Spleen (tissue), 7 donors: ENCODE measurements around the gene CTTNBP2NL.
"Not testable (repeated sequence)": the region's sequence is repeated elsewhere in the genome, so short reads cannot be mapped to it uniquely, and the experiment has no call there.

ENCODE experiments used
- CTCF ChIP-seq, 11 experiments: fragments of 200-600 bp in 7 of 11; fragments of 450-650 bp in 4 of 11; sonication (generic) in 4 of 11; IDR thresholded peaks in 8 of 11; conservative IDR thresholded peaks in 3 of 11; 1 replicate in 7 of 11; 2 replicates in 4 of 11; pipeline versions ENCODE4 v1.4.0 to v1.8.0; 2016 to 2021; ENCODE audit warnings: antibody characterized with exemption in 11 of 11, inconsistent platforms in 4 of 11, mild to moderate bottlenecking in 1 of 11
- POLR2A ChIP-seq, 3 donors: fragments of 450-650 bp; IDR thresholded peaks; one replicate each; pipeline ENCODE4 v1.5.1; 2017; ENCODE audit warnings: antibody characterized with exemption in 3 of 3, mild to moderate bottlenecking in 1 of 3
- POLR2AphosphoS5 ChIP-seq, 3 donors: sonication (generic); formaldehyde crosslinking; IDR thresholded peaks; one replicate each; pipeline ENCODE4 v1.5.1; 2017; ENCODE audit warnings: antibody characterized with exemption in 3 of 3
- donor health status: DM: no; HTN: no; CAD: no; lungs with moderate emphysema.
- donor health status: DM: no; HTN: no; CAD: no.
- donor health status: DM: no; HTN: no; CAD: no.

GRCh38 chr1:112438156-112438555 lies 42.1 kb downstream of the CTTNBP2NL start:
- TF ChIP-seq CTCF (IDR thresholded peaks at IDR 0.05 in 8 of 11, conservative IDR thresholded peaks at IDR 0.05 in 3 of 11); POLR2A (IDR thresholded peaks at IDR 0.05); POLR2AphosphoS5 (IDR thresholded peaks at IDR 0.05): not testable (repeated sequence)
